ENCODE data around the gene PLXNA2. TPM values are rescaled to one million over a fixed set of nuclear protein-coding genes. Genes with fewer than 3 reads are reported as not detected.

Gene PLXNA2
- total and polyA plus RNA-seq, 2 of the 4 experiments (the other 2 are of a cell fraction) = 0.72 to 1.1 TPM

GRCh38 chr1:208241512-208241911 is 2.7 kb downstream of the PLXNA2 start:
- Histone ChIP-seq H3K27ac (ENCODE audit: insufficient read depth, low read length) (no peak overlapping the region), H3K9ac (ENCODE audit: low read depth, low read length) (no peak overlapping the region), H4K5ac (ENCODE audit: low read depth, low read length) (no peak overlapping the region), H3K56ac (ENCODE audit: extremely low read depth, insufficient read depth, low read length) (no peak overlapping the region), H2BK5ac (ENCODE audit: low read depth, low read length, poor library complexity, severe bottlenecking) (no peak overlapping the region), H2AK9ac (replicated peaks; ENCODE audit: low read depth, low read length, poor library complexity) (no peak overlapping the region), H3K4ac (ENCODE audit: low read depth, low read length) (no peak overlapping the region), H4K20me1 (ENCODE audit: insufficient read depth, low read length) (no peaks in the 10 kb centered on the region), H2BK120ac (ENCODE audit: low read depth, low read length) (no peak overlapping the region), H3K36me3 (ENCODE audit: control insufficient read depth, insufficient read depth, low read length) (no peaks in the 10 kb centered on the region), H2AK5ac (ENCODE audit: low read depth, low read length) (no peak overlapping the region), H2BK15ac (ENCODE audit: low read depth, low read length) (no peak overlapping the region), H2AFZ (replicated peaks; ENCODE audit: low read length, poor library complexity) (no peak overlapping the region), H3K9me1 (ENCODE audit: insufficient read depth, low read length) (no peaks in the 10 kb centered on the region), H3K79me1 (ENCODE audit: low read depth in 1 of 2, low read length in 2 of 2) (peaks cover 0 to 19% of the 10 kb centered on the region in 2 experiments; a peak in 1 of 4 replicates), H3K9me3 (ENCODE audit: control insufficient read depth, insufficient read depth, low read length) (no peaks in the 10 kb centered on the region), H3K14ac (replicated peaks; ENCODE audit: low read depth, low read length) (no peak overlapping the region), H4K91ac (ENCODE audit: insufficient read depth, low read depth, low read length) (no peak overlapping the region), H3K27me3 (ENCODE audit: control insufficient read depth, insufficient read depth, low read length) (peaks cover 5% of the 10 kb centered on the region; the same call in 1 of the 2 replicates), H3K18ac (ENCODE audit: low read depth, low read length) (no peak overlapping the region), H3K4me3 (ENCODE audit: insufficient read depth, low read depth, low read length) (no peak overlapping the region), H4K8ac (ENCODE audit: low read depth in 2 of 2, low read length in 2 of 2) (no peak overlapping the region), H3K23ac (ENCODE audit: low read depth, low read length) (no peak overlapping the region; the same call in 1 of the 2 replicates), H3K4me1 (ENCODE audit: control insufficient read depth, insufficient read depth, low read length) (peaks cover 8% of the 10 kb centered on the region), H3K4me2 (ENCODE audit: low read depth, low read length) (no peak overlapping the region), H2BK20ac (ENCODE audit: low read depth, low read length) (no peak overlapping the region)
- WGBS, 2 experiments (ENCODE audit: extremely low coverage in 2 of 2, insufficient read length in 1 of 2) = no CpG with 5 or more reads among the region's 5 CpGs
- intact Hi-C loops (cut with micrococcal nuclease) = loop anchor here (10.0 kb wide), 1 partner anchor 1113 kb away; no protein-coding TSS in a partner anchor
- ATAC-seq (ENCODE audit: low read depth) (no peak), DNase-seq (no peak)
- in situ Hi-C loops (cut with MboI; ENCODE audit: low sequenced_read_pairs) = loop anchor here (5.0 kb wide), 2 partner anchors 109 to 359 kb away; no protein-coding TSS in a partner anchor
- ChIA-PET CTCF (interaction anchor here (0.7 to 11.3 kb wide), 2 partner anchors 10 to 219 kb away, joined by 3 to 158 read pairs; no protein-coding TSS in a partner anchor), POLR2A (ENCODE audit: unreplicated experiment) (no interaction called here)
- no TSS peak for BruUV-seq (replicated peaks)
- dilution Hi-C loops (cut with HindIII; ENCODE audit: low sequenced_read_pairs, unreplicated experiment) = no loop called here
- no peak for TF ChIP-seq MAZ (IDR thresholded peaks at IDR 0.05; ENCODE audit: borderline replicate concordance, low read depth, low read length)
- no peak for TF ChIP-seq SMC3 (IDR thresholded peaks at IDR 0.05; ENCODE audit: low read depth, low read length)
- TF ChIP-seq CTCF (conservative IDR thresholded peaks at IDR 0.05; ENCODE audit: low read depth, low read length) = no peak
- TF ChIP-seq RFX5 (IDR thresholded peaks at IDR 0.05; ENCODE audit: low read depth, low read length) = no peak
- no peak for TF ChIP-seq FOS (IDR thresholded peaks at IDR 0.05; ENCODE audit: low read depth, low read length)
- no peak for TF ChIP-seq USF2 (IDR thresholded peaks at IDR 0.05; ENCODE audit: low read depth, low read length)
- no peak for TF ChIP-seq CEBPB (IDR thresholded peaks at IDR 0.05; ENCODE audit: low read depth, low read length)
- TF ChIP-seq CHD1 (IDR thresholded peaks at IDR 0.05; ENCODE audit: low read depth, low read length) = no peak
- no peak for TF ChIP-seq BHLHE40 (IDR thresholded peaks at IDR 0.05; ENCODE audit: low read depth, low read length)
- no peak for TF ChIP-seq MXI1 (IDR thresholded peaks at IDR 0.05; ENCODE audit: borderline replicate concordance, low read depth, low read length)
- no peak for TF ChIP-seq RAD21 (IDR thresholded peaks at IDR 0.05; ENCODE audit: low read length)
- TF ChIP-seq POLR2A (IDR thresholded peaks at IDR 0.05; ENCODE audit: low read depth, low read length) = no peak
- TF ChIP-seq ELK1 (IDR thresholded peaks at IDR 0.05; ENCODE audit: borderline replicate concordance, low read depth, low read length) = no peak
- TF ChIP-seq RCOR1 (IDR thresholded peaks at IDR 0.05; ENCODE audit: insufficient replicate concordance, low read length) = no peak
